Osteocyte (in vitro differentiated cells): ENCODE results near the gene NAA20. TPM values are rescaled to one million over a fixed set of nuclear protein-coding genes. Genes with fewer than 3 reads are reported as not detected.

Experiments
- DNase-seq: peaks from one replicate; pipeline ENCODE4 v3.0.0; 2021; ENCODE audit warnings: mixed read lengths; ENCODE audit not compliant: unreplicated experiment; ENCODE audit errors: extremely low spot score
- H3K27ac Mint-ChIP-seq: one replicate; pipeline ENCODE4 v1.8.0; 2021; ENCODE audit warnings: mild to moderate bottlenecking, mixed read lengths; ENCODE audit not compliant: unreplicated experiment
- H3K27me3 Mint-ChIP-seq: one replicate; pipeline ENCODE4 v1.8.0; 2021; ENCODE audit warnings: mixed read lengths; ENCODE audit not compliant: unreplicated experiment
- H3K36me3 Mint-ChIP-seq: one replicate; pipeline ENCODE4 v1.8.0; 2021; ENCODE audit warnings: mixed read lengths; ENCODE audit not compliant: unreplicated experiment
- H3K4me1 Mint-ChIP-seq: one replicate; pipeline ENCODE4 v1.8.0; 2021; ENCODE audit warnings: mixed read lengths; ENCODE audit not compliant: unreplicated experiment
- H3K4me3 Mint-ChIP-seq: one replicate; pipeline ENCODE4 v1.8.0; 2021; ENCODE audit warnings: mild to moderate bottlenecking, moderate library complexity, mixed read lengths; ENCODE audit not compliant: unreplicated experiment
- H3K9me3 Mint-ChIP-seq: one replicate; pipeline ENCODE4 v1.8.0; 2021; ENCODE audit warnings: mixed read lengths; ENCODE audit not compliant: unreplicated experiment
- CTCF ChIP-seq: fragments of 200-600 bp; sonication (generic); IDR thresholded peaks from 2 replicates; pipeline ENCODE4 v1.5.0; 2021; ENCODE audit warnings: antibody characterized with exemption, mild to moderate bottlenecking, moderate library complexity
- total RNA-seq: library from RNA; stranded (reverse); gene quantifications from 2 replicates; pipeline ENCODE4 v1.2.1, GENCODE V29; 2021

Gene NAA20
- total RNA-seq, 1 donor from 2014 or later, result 49.6 TPM

GRCh38 chr20:20052074-20052970 is 35.2 kb downstream of the NAA20 start, which contains the start of the genes CFAP61 and CRNKL1:
Gene CFAP61, plus strand, starts transcription at chr20:20052532. Its CDS starts 4,122 bp downstream, at chr20:20056654.
Gene CRNKL1, minus strand, starts transcription at chr20:20052466. Its CDS starts 124 bp downstream, at chr20:20052342.
- peaks cover 31% of the 10 kb centered on the region for H3K27me3 Mint-ChIP-seq
- TF ChIP-seq CTCF, result no peak

GRCh38 chr20:20060234-20060998 is 43.3 kb downstream of the NAA20 start:
- no peak for DNase-seq
- Mint-ChIP-seq H3K36me3 (no peaks in the 10 kb centered on the region), H3K4me1 (no peaks in the 10 kb centered on the region), H3K4me3 (no peak overlapping the region), H3K27me3 (peaks cover 77% of the 10 kb centered on the region), H3K9me3 (no peaks in the 10 kb centered on the region), H3K27ac (no peak overlapping the region)
- TF ChIP-seq CTCF, result no peak

More at GRCh38 chr20:20052074-20052970, 35.2 kb downstream of the NAA20 start, which contains the start of the genes CFAP61 and CRNKL1:
- H3K4me3 Mint-ChIP-seq, result peak within 1 kb of the TSS; percentile 98
- peak within 1 kb of the TSS; percentile 96 for H3K27ac Mint-ChIP-seq
- H3K36me3 Mint-ChIP-seq, result peaks cover 29% of the 10 kb centered on the region
- H3K9me3 Mint-ChIP-seq, result no peaks in the 10 kb centered on the region
- peaks cover 19% of the 10 kb centered on the region for H3K4me1 Mint-ChIP-seq
- DNase-seq, result peak; percentile 98

GRCh38 chr20:20063941-20064702 is 47.0 kb downstream of the NAA20 start:
- H3K27me3 Mint-ChIP-seq, result peaks cover 60% of the 10 kb centered on the region
- no peak overlapping the region for H3K27ac Mint-ChIP-seq
- no peak for DNase-seq
- no peak overlapping the region for H3K4me3 Mint-ChIP-seq
- H3K4me1 Mint-ChIP-seq, result no peaks in the 10 kb centered on the region
- H3K9me3 Mint-ChIP-seq, result no peaks in the 10 kb centered on the region
- no peak for TF ChIP-seq CTCF
- H3K36me3 Mint-ChIP-seq, result no peaks in the 10 kb centered on the region

- Mint-ChIP-seq H3K27ac (no peak overlapping the region), H3K4me3 (no peak overlapping the region), H3K9me3 (no peaks in the 10 kb centered on the region), H3K36me3 (no peaks in the 10 kb centered on the region), H3K4me1 (no peaks in the 10 kb centered on the region), H3K27me3 (peaks cover 58% of the 10 kb centered on the region)
- TF ChIP-seq CTCF, result no peak
- no peak for DNase-seq
Observed at GRCh38 chr20:20065361-20065760, 48.2 kb downstream of the NAA20 start.
